ENCODE measurements around the gene HLA-DMA.

Gene HLA-DMA

GRCh38 chr6:32974541-32975308 is 21.8 kb upstream of the HLA-DMA start:
- DNase-seq = no peak

DNA sequence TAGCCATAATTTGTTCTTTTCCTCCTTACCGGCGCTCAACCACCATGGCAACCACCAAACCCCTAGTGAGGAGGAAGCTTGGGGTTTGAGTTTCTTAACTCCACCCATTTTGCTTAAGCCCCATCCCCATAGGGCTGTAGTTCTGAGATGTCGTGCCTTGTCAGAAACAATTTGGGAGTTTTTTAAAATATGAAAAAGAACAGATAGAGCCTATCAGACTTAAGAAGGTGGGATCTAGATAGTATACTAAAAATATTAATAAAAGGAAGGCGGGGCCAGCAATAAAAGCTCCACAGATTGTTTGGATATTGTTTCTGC is 21.1 kb upstream of the HLA-DMA start:
- no peak for DNase-seq

DNA sequence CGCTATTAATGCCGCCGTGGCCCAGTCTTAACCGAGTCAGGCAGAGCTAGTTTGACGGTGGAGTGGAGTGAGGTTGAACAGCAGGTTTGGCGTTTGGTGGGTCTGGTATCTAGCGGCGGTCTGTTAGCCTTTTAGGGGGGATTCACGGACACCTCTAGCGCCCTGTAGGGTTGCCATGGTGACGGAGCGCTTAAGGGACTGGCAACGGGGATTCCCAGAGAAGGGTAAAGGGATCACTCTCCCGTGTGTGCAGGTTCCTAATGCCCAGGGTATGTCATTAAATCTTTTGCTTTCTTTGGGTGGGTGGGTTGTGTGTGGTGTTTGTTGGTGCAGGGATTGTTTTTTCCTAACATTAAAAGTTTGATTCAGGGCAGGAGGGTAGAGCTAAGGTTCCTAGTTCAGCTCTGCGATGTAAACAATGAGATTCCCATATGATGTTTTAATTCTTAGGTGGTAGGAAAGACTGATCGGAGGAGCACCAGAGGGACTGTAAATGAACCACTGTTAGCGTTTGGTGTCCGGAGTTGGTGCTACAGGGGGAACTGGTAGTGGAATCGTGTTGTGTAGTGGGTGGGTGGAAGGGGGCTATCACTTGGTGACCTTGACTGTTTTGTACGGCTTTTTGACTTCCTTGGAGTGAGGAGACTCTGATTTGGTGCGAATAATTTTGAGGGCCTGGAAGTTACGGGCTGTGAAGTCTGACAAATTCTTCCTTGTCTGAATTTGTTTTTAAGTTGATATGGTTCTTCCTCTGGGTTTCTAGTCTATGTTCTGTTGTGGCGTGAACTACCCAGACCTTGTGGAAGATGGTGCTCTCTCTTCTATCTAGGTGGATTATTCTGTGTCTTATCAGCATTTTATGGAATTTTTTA is 20.5 kb upstream of the HLA-DMA start:
- DNase-seq = no peak

- no peak for DNase-seq
Observed at GRCh38 chr6:32972353-32973143, 19.7 kb upstream of the HLA-DMA start.

DNA sequence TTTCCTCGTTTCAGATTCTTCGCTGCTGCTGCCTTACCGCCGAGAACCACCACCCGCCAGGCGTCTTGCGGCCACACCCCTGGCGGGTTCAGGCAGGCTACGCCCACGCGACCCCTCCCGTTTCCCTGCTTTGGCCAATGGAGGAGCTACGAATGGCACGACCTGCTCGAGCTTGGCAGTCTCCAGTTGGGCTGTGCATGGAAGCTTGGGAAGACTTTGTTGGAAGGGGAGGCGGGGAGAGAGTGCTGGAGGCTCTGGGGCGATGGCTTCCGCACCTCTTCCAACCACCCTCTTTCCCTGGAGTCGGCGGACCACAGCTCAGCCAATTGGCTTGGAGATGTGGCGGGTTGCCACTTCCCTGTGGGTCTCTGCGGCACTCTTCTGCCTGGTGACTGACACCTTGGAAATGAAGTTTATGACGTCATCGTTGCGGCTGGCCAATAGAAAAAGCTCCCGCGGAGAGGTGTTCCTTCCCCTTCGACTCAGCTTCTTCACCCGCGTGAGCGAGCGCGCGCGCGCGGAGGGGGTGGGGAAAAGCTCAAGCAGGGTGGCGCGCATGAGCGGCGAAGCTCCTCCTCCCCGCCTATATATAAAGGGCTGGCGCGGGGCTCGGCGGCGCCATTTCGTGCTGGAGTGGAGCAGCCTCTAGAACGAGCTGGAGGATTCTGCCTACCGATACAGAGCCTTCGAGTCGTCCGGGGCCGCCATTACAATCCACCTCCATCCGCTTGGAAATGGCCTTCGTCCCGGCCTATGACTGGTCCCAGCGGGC is 18.9 kb upstream of the HLA-DMA start:
- DNase-seq = peak; percentile 100

DNA sequence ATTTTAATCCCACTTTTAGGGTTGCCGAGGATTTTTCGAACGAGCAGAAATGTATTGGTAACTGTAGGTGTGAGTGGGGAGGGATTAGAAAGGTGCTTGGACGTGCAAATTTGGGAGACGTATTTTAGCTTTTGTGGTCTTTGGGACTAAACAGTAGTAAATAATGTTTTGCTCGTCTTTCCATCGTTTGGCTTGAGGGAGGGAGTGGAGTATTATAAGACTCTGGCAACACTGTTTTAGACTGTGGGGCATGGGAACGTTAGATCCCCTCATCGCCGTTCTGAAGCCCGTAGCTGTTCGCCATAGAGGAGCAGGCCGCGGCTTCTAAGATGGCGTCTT is 18.3 kb upstream of the HLA-DMA start:
- DNase-seq = no peak

- DNase-seq = peak; percentile 95
Observed at GRCh38 chr6:32970413-32971241, 17.7 kb upstream of the HLA-DMA start.

- peak; percentile 91 for DNase-seq
Observed at GRCh38 chr6:32969685-32970412, 17.0 kb upstream of the HLA-DMA start.

DNA sequence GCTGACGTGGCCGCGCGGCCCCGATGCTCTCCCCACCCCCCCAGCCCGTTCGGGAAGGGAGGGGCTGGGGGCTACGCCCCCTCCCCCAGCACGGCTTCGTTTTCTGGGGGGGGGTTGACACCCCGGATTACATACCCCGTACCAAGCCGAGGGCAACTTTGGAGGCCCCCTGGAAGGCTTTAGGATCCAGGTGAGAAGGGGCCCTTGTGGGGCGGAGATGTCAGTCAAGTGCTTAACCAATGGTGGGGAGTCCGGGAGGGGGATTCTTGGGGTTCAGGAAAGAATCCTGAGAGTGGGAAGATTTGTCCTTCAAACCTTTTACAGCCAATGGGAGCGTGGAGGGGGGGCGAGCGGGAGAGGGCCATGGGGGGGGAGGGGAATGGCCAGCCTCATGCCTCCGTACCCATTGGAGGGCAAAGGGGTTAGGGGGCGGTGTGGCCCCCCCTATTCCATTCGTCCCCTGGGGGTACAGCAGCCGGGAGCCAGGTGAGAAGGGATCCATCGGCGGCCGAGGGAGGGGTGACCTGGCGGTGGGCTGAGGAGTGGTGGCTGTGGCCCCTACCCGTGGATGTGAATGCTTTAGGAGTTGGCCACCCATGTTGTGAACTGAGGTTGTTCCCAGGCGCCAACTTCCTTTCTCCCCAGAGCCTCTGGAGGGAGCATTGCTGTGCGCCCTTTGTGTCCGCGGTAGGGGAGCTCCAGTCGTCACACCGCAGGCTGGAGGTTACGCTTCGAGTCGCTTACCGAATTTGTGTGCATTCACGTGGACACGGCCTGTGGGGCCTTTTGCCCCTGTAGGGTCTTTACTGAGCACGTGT is 16.2 kb upstream of the HLA-DMA start:
- DNase-seq = peak; percentile 87

DNA sequence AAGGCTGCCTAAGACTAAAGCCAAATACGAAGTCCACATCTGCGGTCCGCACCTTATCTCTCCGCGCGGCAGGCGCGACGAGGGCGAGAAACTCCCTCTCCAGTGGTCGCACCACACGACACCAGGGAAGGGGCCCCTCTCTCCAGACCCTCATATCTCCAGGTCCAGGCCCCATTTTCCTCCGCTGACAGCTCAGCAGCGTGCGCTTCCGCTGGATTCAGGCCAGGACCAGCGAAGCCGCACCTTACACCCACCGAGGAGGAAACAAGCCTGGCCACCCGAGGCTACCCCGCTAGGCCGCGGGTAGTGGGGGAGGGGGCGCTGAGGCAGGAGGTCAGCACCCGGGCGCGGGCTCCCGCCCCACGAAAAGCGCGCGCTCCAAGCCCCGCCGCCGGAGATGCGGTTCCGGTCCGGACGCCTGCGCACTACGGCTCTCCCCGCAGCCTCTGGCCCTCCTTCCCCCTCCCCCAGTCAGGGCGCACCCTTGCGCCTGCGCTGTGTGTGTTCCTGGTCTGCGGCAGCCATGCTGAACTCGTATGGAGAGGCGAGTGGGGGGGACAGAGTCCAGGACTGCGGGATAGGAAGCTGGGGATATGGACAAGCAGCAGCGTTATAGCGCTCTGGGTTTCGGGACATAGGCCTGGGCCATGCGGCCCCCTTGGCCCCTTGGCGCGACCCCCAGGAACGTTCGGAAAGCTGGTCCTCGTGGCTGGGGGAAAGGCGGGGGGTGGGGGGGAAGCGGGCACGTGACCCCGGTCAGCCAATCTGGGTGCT is 15.4 kb upstream of the HLA-DMA start, which contains the start of gene BRD2:
Gene BRD2, plus strand, starts transcription at position 502 of the 774 bp plus-strand sequence. CDS start 4,305 bp downstream, outside the sequence.
- DNase-seq = peak; percentile 99

DNA sequence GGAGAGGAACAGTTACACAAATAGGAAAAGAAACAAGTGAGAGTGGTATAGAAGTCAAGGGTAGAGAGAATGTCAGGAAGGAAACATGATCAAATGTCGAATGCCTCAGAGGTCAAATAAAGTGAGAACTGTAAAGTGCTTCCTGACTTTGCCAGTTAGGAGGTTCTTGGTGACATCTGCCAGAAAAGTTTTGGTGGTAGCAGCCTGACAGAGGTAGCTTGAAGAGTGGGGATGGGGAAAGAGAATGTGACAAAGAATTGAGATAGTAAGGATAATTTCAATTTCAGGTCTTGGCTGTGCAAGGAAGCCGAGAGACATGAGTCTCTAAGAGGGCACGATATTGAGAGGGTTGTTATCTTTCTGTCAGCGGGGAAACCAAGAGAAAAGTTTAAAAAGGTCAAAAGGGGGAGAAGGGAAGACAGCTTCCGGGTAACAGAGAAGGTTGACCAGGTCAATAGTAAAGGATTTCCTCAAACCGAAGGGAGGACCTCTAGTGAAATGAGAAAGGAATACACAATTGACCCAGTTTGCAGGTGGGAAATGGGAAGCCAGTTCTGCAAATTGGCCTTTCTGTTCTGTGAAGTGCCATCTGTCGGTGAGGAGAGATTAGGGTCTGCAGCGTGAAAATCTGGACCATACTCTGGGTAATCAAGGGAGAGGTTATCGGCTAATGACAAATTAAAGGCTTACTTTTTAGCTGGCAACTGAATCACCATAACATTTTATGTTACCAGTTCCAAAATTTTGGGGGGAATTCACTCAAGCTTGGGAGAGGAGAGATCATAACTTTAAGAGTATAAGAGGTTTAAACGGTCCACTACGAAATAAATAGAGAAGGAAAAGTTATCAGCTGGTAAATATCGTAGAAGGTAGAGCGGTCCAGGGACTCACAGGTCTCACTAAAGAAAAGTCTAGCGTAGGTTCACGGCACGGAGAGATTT is 14.5 kb upstream of the HLA-DMA start:
- DNase-seq = no peak

- DNase-seq = no peak
Observed at GRCh38 chr6:32964776-32965175, 11.9 kb upstream of the HLA-DMA start.

DNA sequence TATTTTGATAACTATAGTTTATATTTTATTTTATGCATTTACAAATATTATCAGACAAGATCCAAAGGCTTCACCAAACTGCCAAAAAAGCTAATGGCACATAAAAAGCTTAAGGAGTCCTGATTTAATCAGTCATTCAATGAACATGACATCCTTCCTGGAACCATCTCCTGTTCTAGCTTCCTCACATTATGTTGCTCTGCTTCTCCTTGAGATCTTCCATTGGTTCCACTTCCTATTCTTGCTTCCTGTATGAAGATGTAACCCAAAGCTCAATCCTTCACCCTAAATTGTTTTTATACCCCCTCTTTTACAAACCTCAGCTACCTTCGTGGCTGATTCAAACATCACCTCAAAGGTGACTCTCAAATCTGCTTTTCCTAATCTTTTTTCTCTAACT is 11.0 kb upstream of the HLA-DMA start:
- no peak for DNase-seq

GRCh38 chr6:32962213-32962826 is 9.4 kb upstream of the HLA-DMA start:
- DNase-seq = no peak

DNA sequence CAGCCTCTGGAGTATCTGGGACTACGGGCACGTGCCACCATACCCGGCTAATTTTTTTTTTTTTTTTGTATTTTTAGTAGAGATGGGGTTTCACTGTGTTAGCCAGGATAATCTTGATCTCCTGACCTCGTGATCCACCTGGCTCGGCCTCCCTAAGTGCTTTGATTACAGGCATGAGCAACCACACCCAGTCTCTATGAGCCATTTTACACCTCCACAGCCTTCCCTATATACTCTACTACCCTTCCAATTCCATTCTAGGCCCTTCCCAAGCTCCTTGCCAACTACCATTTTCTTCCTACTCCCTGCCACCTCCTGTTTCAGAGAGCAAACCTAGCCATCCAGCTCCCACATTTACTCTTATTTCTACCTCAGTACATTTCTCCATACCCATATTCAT is 7.7 kb upstream of the HLA-DMA start:
- DNase-seq = no peak

DNA sequence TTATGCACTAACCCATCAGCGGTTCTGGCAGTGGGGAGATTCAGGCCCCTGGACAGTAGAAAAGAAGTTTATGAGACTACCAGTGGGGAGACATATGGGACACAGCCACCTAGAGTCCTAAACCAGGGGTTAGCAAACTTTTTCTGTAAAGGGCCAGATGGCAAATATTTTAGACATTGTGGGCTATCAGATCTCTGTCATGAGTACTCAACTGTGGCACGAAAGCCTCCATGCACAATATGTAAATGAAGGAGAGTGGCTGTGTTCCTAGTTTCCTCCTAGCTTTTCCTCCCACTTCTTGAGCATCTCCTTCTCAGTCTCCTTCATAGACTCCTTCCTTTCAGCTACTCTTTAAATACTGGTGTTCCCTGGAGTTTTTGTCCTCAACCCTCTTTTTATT is 3.3 kb upstream of the HLA-DMA start:
- no peak for DNase-seq

DNA sequence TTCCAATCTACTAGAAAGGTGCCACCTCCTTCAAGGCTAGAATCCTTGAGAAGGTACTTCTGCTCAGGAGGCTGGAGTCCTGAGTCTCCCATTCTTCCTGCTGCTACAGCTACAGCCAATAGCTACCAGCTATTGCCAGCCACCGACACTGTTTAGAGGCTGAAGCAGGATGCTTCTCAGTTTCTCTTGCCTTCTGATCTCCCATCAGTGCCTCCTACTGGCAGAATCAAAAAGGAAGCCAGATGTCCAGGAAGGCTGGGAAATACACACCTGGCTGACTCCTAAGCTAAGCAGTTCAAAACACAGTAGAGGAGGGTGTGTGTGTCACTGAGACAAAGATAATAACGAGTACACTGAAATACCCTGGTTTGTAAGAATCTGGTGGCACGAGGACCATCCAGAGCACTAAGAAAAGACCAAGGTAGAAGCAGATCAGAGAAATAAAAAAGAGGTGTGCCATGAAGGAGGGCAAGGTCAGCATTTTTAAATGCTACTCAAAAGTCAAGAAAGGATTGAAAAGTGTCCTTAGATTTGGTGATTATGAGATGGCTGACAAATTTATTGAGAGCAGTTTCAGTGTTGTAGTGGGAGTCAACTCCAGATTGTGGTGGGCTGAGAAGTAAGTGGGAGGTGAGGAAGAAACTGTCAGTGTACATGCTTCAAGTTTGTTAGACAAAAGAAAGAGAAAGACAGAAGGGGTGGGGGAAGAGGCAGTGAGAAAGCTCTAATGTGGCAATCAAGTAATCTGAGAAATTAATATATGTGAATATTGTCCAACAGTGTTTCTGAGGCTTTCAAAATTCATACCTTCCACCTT is 2.3 kb upstream of the HLA-DMA start:
- DNase-seq = no peak

Measured in left hindlimb (tissue), 1 donor.